Panc1 (cell line): ENCODE measurements around the gene KRTAP10-2.

Source experiments
- POLR2AphosphoS5 ChIP-seq: IDR thresholded peaks from 2 replicates; pipeline ENCODE4 v1.6.1; 2012; ENCODE audit warnings: mild to moderate bottlenecking, low read depth, low read length, moderate library complexity
- SIN3A ChIP-seq: IDR thresholded peaks from 2 replicates; pipeline ENCODE4 v1.6.1; 2012; ENCODE audit warnings: low read depth, mild to moderate bottlenecking, low read length, moderate library complexity, borderline replicate concordance; ENCODE audit not compliant: insufficient read depth
- TF ChIP-seq, protein P1 (sequence below): fragments of 450-650 bp; IDR thresholded peaks from 2 replicates; pipeline ENCODE4 v1.5.1; 2017; ENCODE audit warnings: mild to moderate bottlenecking
- TF ChIP-seq, protein P2 (sequence below), 2 experiments: IDR thresholded peaks; 2 replicates each; pipeline ENCODE4 v1.6.1; 2011 to 2012; ENCODE audit warnings: low read depth in 2 of 2, control low read depth in 1 of 2, low read length in 1 of 2, mild to moderate bottlenecking in 1 of 2, moderate library complexity in 1 of 2; ENCODE audit not compliant: insufficient read depth in 1 of 2

DNA sequence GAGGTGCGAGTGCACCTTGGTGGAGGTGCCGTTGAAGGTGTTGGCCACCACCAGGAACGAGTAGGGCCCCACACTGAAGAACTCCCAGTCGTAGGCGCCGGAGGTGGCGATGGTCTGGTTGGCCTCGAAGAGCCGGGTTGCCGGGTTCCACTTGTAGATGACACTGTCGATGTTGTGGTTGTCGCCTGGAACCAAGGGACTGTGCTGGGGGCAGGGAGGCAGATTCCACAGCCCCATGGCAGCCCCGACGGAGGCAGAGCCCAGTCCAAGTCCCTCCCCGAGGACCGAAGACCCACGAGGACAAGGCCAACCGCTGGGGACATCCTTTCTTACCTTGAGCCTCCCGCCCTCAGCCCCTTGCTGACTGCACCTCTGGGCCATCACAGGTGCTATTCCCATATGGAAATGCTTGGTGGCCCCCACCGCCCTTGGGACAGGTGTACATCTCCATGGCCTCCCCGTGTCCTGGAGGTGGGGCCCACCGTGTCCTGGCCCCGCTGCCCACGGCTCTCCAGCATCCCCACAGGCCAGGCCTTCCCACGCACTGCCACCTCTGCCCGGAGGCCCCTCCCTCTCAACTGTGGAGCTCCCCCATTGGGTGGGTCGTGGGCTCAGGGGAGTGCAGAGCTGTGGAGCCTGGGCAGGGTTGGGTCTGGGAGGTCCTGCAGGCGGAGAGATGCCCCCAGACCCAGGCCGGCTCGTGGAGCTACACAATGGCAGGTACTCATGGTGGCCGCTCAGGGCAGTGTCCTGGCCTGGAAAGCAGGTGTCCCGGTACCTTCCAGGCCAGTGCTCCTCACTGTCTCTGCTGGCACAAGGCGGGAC is 29.2 kb downstream of the KRTAP10-2 start:
- TF ChIP-seq, protein P1, sequence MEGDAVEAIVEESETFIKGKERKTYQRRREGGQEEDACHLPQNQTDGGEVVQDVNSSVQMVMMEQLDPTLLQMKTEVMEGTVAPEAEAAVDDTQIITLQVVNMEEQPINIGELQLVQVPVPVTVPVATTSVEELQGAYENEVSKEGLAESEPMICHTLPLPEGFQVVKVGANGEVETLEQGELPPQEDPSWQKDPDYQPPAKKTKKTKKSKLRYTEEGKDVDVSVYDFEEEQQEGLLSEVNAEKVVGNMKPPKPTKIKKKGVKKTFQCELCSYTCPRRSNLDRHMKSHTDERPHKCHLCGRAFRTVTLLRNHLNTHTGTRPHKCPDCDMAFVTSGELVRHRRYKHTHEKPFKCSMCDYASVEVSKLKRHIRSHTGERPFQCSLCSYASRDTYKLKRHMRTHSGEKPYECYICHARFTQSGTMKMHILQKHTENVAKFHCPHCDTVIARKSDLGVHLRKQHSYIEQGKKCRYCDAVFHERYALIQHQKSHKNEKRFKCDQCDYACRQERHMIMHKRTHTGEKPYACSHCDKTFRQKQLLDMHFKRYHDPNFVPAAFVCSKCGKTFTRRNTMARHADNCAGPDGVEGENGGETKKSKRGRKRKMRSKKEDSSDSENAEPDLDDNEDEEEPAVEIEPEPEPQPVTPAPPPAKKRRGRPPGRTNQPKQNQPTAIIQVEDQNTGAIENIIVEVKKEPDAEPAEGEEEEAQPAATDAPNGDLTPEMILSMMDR = no peak
- TF ChIP-seq POLR2AphosphoS5 (no peak), SIN3A (no peak)
- TF ChIP-seq, protein P2, sequence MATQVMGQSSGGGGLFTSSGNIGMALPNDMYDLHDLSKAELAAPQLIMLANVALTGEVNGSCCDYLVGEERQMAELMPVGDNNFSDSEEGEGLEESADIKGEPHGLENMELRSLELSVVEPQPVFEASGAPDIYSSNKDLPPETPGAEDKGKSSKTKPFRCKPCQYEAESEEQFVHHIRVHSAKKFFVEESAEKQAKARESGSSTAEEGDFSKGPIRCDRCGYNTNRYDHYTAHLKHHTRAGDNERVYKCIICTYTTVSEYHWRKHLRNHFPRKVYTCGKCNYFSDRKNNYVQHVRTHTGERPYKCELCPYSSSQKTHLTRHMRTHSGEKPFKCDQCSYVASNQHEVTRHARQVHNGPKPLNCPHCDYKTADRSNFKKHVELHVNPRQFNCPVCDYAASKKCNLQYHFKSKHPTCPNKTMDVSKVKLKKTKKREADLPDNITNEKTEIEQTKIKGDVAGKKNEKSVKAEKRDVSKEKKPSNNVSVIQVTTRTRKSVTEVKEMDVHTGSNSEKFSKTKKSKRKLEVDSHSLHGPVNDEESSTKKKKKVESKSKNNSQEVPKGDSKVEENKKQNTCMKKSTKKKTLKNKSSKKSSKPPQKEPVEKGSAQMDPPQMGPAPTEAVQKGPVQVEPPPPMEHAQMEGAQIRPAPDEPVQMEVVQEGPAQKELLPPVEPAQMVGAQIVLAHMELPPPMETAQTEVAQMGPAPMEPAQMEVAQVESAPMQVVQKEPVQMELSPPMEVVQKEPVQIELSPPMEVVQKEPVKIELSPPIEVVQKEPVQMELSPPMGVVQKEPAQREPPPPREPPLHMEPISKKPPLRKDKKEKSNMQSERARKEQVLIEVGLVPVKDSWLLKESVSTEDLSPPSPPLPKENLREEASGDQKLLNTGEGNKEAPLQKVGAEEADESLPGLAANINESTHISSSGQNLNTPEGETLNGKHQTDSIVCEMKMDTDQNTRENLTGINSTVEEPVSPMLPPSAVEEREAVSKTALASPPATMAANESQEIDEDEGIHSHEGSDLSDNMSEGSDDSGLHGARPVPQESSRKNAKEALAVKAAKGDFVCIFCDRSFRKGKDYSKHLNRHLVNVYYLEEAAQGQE (IDR thresholded peaks at IDR 0.05; ENCODE audit: insufficient read depth in 1 of 2, low read depth in 2 of 2, low read length in 1 of 2) = no peak
